ENCODE data around the gene TMX2.
"Not testable (repeated sequence)": the region's sequence is repeated elsewhere in the genome, so short reads cannot be mapped to it uniquely, and the experiment has no call there.

TMX2 gene

DNA sequence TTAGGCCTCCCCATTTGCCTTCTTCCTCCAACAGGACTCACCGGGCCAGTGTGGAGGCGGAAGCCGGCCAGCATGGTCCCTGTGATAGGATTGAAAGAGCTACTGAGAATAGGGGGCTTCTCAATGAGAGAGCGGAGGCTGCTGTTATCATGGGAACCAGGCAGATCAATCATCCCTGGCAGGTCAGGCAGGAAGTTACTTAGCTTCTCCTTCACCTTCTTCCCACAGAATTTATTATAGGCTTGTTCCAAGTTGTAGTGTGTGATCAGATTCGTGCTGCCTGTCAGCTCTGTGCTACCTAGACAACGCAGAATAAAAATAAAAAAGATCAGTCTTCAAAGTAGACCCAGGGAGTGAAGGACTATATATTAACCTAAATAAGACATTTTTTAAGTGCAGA, 7.5 kb upstream of the TMX2 start:
- Histone ChIP-seq H3F3A (ENCODE audit: insufficient read depth) (peaks cover 10% of the 10 kb centered on the region; the same call in 1 of the 2 replicates), H3K79me2 (ENCODE audit: insufficient read depth, low read length) (peaks cover 7% of the 10 kb centered on the region; the same call in 1 of the 2 replicates), H3K9ac (ENCODE audit: low read length) (no peak overlapping the region), H3K27ac (ENCODE audit: low read depth, low read length) (no peak overlapping the region), H3K4me3 (ENCODE audit: insufficient read depth, low read length, poor library complexity, severe bottlenecking) (no peak overlapping the region), H3K9me3 (ENCODE audit: insufficient read depth, low read length) (no peaks in the 10 kb centered on the region), H2AFZ (ENCODE audit: low read depth, low read length, severe bottlenecking) (no peak overlapping the region), H3K27me3 (ENCODE audit: low read length) (no peaks in the 10 kb centered on the region), H4K20me1 (ENCODE audit: low read depth, low read length) (no peaks in the 10 kb centered on the region), H3K36me3 (ENCODE audit: low read length) (peaks cover 9% of the 10 kb centered on the region; the same call in 1 of the 2 replicates), H3K9me2 (replicated peaks; ENCODE audit: insufficient read depth, low read length) (no peaks in the 10 kb centered on the region), H3K4me2 (ENCODE audit: low read depth, low read length, poor library complexity, severe bottlenecking) (no peak overlapping the region)
- TF ChIP-seq EZH2phosphoT487 (conservative IDR thresholded peaks at IDR 0.05; ENCODE audit: low read length): no peak
- TF ChIP-seq, protein P1, sequence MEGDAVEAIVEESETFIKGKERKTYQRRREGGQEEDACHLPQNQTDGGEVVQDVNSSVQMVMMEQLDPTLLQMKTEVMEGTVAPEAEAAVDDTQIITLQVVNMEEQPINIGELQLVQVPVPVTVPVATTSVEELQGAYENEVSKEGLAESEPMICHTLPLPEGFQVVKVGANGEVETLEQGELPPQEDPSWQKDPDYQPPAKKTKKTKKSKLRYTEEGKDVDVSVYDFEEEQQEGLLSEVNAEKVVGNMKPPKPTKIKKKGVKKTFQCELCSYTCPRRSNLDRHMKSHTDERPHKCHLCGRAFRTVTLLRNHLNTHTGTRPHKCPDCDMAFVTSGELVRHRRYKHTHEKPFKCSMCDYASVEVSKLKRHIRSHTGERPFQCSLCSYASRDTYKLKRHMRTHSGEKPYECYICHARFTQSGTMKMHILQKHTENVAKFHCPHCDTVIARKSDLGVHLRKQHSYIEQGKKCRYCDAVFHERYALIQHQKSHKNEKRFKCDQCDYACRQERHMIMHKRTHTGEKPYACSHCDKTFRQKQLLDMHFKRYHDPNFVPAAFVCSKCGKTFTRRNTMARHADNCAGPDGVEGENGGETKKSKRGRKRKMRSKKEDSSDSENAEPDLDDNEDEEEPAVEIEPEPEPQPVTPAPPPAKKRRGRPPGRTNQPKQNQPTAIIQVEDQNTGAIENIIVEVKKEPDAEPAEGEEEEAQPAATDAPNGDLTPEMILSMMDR (IDR thresholded peaks at IDR 0.05; ENCODE audit: insufficient read depth, low read length, poor library complexity, severe bottlenecking): no peak

DNA sequence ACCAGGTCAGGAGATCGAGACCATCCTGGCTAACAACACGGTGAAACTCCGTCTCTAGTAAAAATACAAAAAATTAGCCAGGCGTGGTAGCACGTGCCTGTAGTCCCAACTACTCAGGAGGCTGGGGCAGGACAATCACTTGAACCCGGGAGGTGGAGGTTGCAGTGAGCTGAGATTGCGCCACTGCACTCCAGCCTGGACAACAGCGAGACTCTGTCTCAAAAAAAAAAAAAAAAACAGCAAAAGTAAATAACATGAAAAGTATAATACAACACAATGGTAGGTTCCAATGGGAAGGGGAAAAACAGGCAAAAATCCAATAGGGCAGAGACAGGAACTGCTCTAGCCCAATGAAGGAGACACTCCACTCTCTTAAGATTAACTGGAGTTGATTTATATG, 7.0 kb upstream of the TMX2 start:
- not testable (repeated sequence) for H3K27ac ChIP-seq (ENCODE audit: low read depth, low read length); H4K20me1 ChIP-seq (ENCODE audit: low read depth, low read length); H2AFZ ChIP-seq (ENCODE audit: low read depth, low read length, severe bottlenecking); H3K9ac ChIP-seq (ENCODE audit: low read length); H3F3A ChIP-seq (ENCODE audit: insufficient read depth); H3K27me3 ChIP-seq (ENCODE audit: low read length); H3K9me2 ChIP-seq (replicated peaks; ENCODE audit: insufficient read depth, low read length); H3K4me2 ChIP-seq (ENCODE audit: low read depth, low read length, poor library complexity, severe bottlenecking); H3K9me3 ChIP-seq (ENCODE audit: insufficient read depth, low read length); H3K4me3 ChIP-seq (ENCODE audit: insufficient read depth, low read length, poor library complexity, severe bottlenecking); H3K36me3 ChIP-seq (ENCODE audit: low read length)
- H3K79me2 ChIP-seq (ENCODE audit: insufficient read depth, low read length): peaks cover 11% of the 10 kb centered on the region; the same call in 1 of the 2 replicates

DNA sequence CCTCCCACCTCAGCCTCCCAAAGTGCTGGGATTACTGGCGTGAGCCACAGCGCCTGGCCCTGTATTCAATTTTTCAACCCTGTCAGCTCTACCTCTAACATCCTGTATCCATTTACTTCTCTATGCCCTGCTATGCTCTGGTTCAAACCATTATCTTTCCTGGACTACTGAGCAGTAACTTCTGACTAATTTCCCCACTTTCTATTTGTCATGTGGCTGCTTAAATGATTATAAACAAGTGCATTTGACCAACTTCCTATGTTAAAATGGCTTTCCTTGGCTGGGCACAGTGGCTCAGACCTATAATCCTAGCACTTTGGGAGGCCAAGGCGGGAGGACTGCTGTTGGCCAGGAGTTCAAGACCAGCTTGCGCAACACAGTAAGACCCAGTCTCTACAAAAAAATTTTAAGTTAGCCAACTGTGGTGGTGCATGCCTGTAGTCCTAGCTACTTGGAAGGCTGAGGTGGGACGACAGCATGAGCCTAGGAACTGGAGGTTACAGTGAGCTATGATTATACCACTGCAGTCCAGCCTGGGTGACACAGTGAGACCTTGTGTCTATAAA, 2.5 kb upstream of the TMX2 start:
- H3K27ac ChIP-seq (ENCODE audit: low read depth, low read length): no peak overlapping the region
- H3K27me3 ChIP-seq (ENCODE audit: low read length): no peaks in the 10 kb centered on the region
- H3K36me3 ChIP-seq (ENCODE audit: low read length): peaks cover 2% of the 10 kb centered on the region; the same call in 1 of the 2 replicates
- H3K9me3 ChIP-seq (ENCODE audit: insufficient read depth, low read length): no peaks in the 10 kb centered on the region
- H3K79me2 ChIP-seq (ENCODE audit: insufficient read depth, low read length): peaks cover 47% of the 10 kb centered on the region
- peaks cover 3% of the 10 kb centered on the region; the same call in 1 of the 2 replicates for H3F3A ChIP-seq (ENCODE audit: insufficient read depth)
- H3K4me2 ChIP-seq (ENCODE audit: low read depth, low read length, poor library complexity, severe bottlenecking): no peak overlapping the region
- H3K9me2 ChIP-seq (replicated peaks; ENCODE audit: insufficient read depth, low read length): no peaks in the 10 kb centered on the region
- H3K4me3 ChIP-seq (ENCODE audit: insufficient read depth, low read length, poor library complexity, severe bottlenecking): no peak overlapping the region
- no peak for TF ChIP-seq EZH2phosphoT487 (conservative IDR thresholded peaks at IDR 0.05; ENCODE audit: low read length)
- H2AFZ ChIP-seq (ENCODE audit: low read depth, low read length, severe bottlenecking): no peak overlapping the region
- H3K9ac ChIP-seq (ENCODE audit: low read length): no peak overlapping the region
- no peaks in the 10 kb centered on the region for H4K20me1 ChIP-seq (ENCODE audit: low read depth, low read length)

DNA sequence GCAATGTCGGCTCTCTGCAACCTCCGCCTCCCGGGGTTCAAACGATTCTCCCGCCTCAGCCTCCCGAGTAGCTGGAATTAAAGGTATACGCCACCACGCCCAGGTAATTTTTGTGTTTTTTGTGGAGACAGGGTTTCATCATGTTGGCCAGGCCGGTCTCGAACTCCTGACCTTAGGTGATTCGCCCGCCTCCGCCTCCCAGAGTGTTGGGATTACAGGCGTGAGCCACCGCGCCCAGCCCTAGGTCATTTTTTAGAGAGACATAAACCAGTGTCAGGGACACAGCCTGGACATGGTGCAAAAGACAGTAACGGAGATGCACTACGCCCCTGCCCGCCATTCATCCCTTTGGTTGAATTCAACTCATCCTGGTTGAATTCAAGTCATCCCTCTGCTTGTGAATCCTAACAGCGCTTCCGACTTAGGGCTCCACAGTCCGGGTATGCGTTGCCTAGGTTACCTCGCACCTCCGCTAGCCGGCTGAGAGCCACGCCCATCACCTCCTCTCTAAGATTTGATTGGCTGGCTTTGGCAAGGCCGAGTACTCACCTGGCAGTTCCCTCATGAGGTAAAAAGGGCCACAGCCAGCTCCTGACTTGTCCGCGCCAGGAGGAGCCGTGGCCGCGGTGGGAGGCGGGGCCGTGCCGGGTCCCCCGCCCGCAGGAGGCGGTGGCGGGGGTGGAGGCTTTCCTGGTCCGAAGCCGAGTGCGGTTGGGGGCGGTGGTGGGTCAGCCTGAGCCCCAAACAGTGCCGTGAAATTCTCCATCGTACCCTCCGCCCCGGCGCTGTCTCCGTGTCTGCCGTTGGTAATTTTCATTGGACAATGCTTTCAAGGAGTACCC, 758 bp upstream of the TMX2 start, which contains the start of gene MED19:
TSS of gene MED19 (minus strand) at position 802 of the 842 bp plus-strand sequence. CDS start at position 766, 36 bp downstream.
- Histone ChIP-seq H3K27me3 (ENCODE audit: low read length) (no peaks in the 10 kb centered on the region), H2AFZ (ENCODE audit: low read depth, low read length, severe bottlenecking) (peak within 1 kb of the TSS; percentile 87), H3K9ac (ENCODE audit: low read length) (peak within 1 kb of the TSS; percentile 90), H3K79me2 (ENCODE audit: insufficient read depth, low read length) (peaks cover 53% of the 10 kb centered on the region), H3K9me2 (replicated peaks; ENCODE audit: insufficient read depth, low read length) (no peaks in the 10 kb centered on the region), H3K9me3 (ENCODE audit: insufficient read depth, low read length) (no peaks in the 10 kb centered on the region), H3K36me3 (ENCODE audit: low read length) (no peaks in the 10 kb centered on the region), H3K27ac (ENCODE audit: low read depth, low read length) (peak within 1 kb of the TSS; percentile 60), H3K4me2 (ENCODE audit: low read depth, low read length, poor library complexity, severe bottlenecking) (peak within 1 kb of the TSS; percentile 87), H4K20me1 (ENCODE audit: low read depth, low read length) (no peaks in the 10 kb centered on the region), H3K4me3 (ENCODE audit: insufficient read depth, low read length, poor library complexity, severe bottlenecking) (peak within 1 kb of the TSS; percentile 97), H3F3A (ENCODE audit: insufficient read depth) (no peaks in the 10 kb centered on the region; the same call in 1 of the 2 replicates)
- TF ChIP-seq EZH2phosphoT487 (conservative IDR thresholded peaks at IDR 0.05; ENCODE audit: low read length): no peak
- TF ChIP-seq, protein P1 (IDR thresholded peaks at IDR 0.05; ENCODE audit: insufficient read depth, low read length, poor library complexity, severe bottlenecking): no peak

Data from SU-DHL-6 (cell line).